ENCODE data around the gene RAB1A.
"Not testable (repeated sequence)": the region's sequence is repeated elsewhere in the genome, so short reads cannot be mapped to it uniquely, and the experiment has no call there.

Gene RAB1A

DNA sequence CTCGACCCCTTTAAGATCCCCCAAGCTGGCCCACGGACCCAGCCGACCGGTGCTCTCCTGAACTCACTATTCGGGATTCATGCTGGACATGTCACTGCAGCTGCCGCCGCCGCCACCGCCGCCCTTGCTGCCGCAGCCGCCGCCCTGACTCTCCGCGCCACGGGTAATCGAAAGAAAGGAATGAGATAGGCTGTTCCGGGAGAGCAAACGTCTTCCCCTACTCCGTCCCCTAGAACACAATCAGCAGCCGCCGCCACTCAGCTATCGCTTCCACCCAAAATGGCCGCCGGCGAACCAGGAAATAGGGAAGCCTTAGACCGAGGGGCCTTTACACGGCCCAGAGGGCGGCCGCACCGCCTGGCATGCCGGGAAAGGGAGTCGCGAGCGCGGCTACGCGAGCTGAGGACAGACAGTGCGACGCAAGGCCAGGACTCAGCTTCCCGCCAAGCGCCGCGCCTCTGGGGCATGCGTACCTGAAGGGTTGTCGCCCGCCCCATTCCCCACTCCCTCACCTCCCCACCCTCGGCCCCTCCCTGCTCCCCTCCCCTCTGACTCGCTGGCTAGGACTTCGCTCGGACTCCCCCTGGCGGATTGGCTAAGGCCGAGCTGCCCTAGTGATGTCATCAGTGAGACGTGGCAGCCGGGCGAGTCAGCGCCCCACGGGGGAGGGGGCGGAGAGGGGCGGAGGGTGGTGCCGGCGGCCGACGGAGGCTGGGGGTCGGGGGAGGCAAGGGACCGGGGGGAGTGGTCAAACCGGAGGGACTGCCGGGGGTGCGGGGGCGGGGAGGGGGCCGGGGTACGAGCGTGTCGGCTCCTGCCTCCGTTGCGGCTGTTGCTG, at the start of gene RAB1A:
Gene RAB1A (minus strand): TSS at position 281 of the 838 bp plus-strand sequence. CDS start 191 bp downstream, at position 90.
- peak; percentile 97 for DNase-seq

DNA sequence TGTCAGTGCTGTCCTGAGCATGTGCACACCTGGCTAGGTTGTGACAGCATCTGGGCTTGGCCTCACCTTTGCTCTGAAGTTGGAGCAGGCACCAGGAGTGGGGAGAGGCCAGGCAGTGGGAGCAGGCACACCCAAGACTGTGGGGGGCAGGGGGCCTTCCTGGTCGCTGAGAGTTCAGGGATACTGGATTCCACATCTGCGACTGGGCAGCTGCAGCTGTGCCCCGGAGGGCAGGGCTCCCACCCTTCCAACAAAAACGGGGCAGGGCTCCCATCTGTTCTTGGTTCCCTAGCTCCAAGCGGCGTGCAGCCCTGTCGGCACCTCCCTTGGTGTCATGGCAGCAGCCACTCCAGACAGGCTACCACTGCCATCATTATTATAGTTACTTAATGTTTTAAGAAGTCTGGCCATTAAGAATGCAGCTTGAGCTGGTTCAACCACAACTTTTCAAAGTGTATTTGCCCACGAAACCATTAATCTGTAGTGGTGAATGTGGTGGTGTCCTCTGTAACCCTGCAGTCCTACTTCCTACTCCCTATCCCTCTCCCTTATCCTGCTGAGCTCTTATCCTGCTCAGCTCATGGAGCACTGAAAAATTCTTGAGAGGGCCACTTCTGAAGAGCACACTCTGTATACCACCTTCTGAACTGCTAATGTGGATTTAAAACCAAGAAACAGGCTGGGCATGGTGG, 48.0 kb upstream of the RAB1A start:
- no peak for DNase-seq

DNA sequence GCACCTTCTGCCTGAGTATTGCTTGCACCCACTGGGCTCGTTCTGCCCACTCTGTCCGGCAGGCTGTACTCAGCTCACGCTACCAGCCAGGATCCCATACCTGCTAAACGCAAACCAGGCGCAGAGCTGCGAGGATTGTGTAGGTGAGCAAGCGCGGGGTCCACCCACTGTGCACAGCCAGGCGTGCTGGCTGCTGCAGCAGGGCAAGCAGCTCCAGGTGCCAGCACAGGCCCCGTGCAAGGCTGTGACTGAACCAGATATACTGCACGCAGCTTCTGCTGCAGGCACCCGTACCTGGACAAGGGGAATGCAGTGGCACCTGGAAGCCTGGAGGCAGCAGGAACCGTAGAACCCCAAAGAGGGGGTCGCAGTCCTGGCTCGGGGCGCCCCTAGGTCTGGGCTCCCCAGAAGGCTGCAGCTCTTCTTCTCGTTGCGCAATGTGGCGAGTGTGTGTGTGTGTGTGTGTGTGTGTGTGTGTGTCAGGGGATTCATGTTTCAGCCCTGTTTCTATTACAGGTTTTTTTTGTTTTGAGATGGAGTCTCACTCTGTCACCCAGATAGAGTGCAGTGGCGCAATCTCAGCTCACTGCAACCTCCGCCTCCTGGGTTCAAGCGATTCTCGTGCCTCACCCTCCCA, 46.1 kb upstream of the RAB1A start:
- DNase-seq = no peak

DNA sequence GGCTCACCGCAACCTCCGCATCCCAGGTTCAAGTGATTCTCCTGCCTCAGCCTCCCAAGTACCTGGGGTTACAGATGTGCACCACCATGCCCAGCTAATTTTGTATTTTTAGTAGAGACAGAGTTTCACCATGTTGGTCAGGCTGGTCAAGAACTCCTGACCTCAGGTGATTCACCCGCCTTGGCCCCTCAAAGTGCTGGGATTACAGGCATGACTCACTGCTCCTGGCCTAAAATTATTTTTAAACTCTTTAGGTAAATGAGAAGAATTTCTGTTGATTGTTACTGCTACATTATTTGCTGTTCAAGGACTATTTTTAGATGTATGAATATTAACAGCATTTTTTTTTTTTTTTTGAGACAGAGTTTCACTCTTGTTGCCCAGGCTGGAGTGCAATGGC, 44.1 kb upstream of the RAB1A start:
- not testable (repeated sequence) for DNase-seq

DNA sequence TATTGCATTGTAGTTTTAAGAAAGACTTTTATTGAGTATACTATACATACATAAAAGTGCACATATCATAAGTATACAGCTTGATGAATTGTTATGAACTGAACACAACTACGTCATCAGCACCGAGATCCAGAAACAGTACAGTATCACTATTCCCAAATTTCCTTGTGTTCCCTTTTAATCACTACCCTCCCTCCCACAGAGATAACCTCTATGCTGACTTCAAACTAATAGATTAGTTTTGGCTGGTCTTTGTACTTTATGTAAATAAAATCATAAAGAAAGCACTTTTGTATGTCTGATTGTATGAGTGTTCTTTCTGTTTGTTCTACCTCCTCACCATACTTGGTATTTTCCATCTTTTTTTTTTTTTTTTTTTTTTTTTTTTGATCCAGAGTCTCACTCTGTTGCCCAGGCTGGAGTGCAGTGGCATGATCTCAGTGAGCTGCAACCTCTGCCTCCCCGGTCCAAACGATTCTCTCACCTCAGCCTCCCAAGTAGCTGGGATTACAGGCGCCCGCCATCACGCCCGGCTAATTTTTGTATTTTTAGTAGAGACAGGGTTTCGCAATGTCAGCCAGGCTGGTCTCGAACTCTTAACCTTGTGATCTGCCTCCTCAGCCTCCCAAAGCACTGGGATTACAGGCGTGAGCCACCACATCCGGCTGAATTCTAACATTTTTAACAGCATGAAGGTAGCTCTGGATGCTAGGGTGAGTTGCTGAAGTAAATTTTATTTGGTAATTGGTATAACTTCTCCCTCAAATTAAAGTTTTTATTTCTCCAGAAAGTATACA, 43.3 kb upstream of the RAB1A start:
- DNase-seq = no peak

DNA sequence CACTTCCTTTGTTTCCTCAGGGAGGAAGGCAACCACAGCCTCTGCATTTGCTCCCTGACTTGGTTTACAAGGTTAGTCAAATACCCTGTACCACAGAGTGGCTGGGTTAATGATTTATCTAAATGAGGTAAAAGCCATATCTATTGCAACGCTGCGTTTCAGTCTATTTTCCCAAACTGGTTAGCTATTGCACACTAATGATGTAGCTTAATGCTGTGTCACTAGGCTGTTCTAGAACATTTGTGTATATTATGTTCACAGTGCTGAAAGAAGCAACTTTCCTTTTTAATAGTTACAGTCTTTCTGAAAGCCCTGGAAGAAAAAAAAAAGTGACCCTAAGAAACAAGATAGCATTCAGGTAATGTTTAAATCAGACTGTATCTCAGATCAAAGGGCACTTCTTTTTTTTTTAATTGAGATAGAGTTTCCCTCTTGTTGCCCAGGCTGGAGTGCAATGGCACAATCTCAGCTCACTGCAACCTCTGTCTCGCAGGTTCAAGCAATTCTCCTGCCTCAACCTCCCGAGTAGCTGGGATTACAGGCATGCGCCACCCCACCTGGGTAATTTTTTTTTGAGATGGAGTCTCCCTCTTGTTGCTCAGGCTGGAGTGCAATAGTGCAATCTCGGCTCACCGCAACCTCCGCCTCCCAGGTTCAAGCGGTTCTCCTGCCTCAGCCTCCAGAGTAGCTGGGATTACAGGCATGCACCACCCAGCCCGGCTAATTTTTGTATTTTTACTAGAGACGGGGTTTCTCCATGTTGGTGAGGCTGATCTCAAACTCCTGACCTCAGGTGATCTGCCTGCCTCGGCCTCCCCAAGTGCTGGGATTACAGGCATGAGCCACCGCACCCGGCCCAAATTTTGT, 40.9 kb upstream of the RAB1A start:
- not testable (repeated sequence) for DNase-seq

DNA sequence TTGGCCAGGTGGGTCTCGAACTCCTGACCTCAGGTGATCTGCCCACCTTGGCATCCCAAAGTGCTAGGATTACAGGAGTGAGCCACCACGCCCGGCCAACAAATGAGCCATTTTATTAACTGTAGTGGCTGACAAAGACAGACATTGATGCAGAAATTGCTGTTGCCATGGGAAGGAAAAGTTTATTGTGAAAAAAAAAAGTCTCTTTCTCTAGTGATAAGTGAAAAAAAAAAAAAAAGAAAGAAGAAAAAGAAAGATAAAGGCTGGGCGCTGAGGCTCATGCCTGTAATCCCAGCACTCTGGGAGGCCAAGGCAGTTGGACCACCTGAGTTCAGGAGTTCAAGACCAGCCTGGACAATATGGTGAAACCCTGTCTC, 39.8 kb upstream of the RAB1A start:
- no peak for DNase-seq

- DNase-seq = no peak
Observed at GRCh38 chr2:65165558-65165957, 35.7 kb upstream of the RAB1A start.

GRCh38 chr2:65164426-65164891, 34.6 kb upstream of the RAB1A start:
- DNase-seq = no peak

GRCh38 chr2:65161551-65162100, 31.7 kb upstream of the RAB1A start:
- no peak for DNase-seq

DNA sequence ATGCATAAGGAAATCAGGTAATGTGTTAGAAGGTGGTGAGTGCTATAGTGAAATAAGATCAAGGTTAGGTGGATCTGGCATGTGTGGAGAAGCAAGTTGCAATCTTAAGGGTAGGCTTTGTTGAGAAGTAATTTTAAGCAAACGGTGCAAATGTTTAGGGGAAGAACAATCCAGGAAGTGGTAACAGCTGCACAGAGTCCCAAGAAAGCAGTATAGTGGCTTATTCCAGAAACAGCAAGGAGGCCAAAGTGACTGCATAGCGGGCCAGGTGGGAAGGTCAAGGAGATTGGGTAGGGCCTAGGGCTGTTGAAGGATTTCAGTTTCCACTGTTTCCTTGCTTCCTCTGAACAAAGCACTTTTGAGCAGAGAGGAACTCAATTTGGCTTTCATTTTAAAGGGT, 30.0 kb upstream of the RAB1A start:
- no peak for DNase-seq

GRCh38 chr2:65159261-65159660, 29.4 kb upstream of the RAB1A start:
- DNase-seq = no peak

DNA sequence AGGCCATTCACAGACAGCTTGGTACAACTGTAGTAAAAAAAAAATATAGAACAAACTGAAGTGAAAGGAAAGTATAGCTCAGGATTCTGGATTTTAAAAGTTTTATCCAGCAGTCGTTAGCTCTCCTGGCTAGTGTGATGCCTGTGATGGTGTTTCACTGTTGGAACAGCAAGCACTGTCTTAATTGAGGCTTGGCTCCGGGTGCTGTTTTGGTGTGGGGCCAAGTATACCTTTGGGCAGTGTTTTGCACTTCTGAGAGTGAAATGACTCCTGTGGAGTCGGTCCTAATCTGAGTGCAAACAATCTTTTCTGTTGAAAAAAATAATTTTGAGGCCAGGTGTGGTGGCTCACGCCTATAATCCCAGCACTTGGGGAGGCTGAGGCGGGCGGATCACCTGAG, 28.7 kb upstream of the RAB1A start:
- no peak for DNase-seq

GRCh38 chr2:65157856-65158255, 27.9 kb upstream of the RAB1A start:
- DNase-seq = not testable (repeated sequence)

GRCh38 chr2:65156041-65156440, 26.1 kb upstream of the RAB1A start:
- DNase-seq = no peak

DNA sequence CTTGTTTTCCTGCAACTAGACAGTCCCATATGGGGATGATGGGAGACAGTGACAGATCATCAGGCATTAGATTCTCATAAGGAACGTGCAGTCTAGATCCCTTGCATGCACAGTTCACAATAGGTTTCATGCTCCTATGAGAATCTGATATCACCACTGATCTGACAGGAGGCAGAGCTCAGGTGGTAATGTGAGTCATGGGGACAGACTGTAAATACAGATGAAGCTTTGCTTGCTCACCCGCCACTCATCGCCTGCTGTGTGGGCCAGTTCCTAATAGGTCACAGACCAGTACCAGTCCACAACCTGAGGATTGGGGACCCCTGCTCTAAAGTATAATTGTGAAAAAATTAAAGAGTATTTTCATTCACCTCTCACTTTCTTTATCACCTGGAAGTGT, 23.6 kb upstream of the RAB1A start:
- DNase-seq = no peak

GRCh38 chr2:65146078-65146477, 16.2 kb upstream of the RAB1A start:
- no peak for DNase-seq

- DNase-seq = no peak
Observed at GRCh38 chr2:65144571-65144970, 14.7 kb upstream of the RAB1A start.

DNA sequence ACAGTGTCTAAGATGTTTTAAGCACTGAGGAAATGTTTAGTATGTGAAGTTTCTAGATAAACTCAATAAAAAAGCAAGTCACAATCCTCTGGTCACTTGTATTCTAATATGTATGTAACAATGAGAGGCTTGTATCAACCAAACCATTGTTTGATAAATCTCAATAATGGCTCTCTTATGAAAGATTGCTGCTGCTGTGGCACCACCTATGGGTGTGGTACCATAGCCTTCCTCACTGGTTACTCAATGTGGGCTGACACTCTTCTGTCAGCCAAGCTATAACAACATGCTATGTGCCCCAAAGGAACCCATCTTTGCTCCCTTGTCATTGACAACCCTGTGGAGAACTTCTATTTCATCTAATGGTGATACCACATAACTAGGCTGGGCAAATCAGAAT, 12.6 kb upstream of the RAB1A start:
- DNase-seq = no peak

DNA sequence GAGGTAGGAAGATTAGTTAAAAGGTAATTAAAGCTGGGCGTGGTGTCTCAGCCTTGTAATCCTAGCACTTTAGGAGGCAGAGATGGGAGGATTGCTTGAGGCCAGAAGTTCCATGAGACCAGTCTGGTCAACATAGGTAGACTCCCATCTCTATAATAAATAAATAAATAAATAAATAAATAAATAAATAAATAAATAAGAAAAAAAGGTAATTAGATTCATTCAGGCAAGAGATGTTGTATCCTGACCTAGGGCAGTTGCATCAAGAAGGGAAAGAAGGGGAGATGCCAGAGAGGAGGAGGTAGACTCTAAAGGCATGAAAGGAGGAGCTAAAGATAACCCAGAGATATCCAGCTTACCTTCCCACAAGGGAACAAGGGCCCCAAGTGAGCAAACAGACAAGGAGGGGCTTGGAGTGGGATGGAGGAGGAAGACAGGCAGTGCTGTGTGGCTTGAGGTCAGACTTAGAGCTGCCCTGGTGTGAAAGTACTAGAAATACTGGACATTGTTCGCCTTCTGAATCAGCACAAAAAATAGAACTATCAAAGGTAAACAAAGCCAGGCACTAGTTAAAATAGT, 7.4 kb upstream of the RAB1A start:
- no peak for DNase-seq

GRCh38 chr2:65136253-65136652, 6.3 kb upstream of the RAB1A start:
- no peak for DNase-seq
